Fibroblast of mammary gland (primary cell): ENCODE data around the gene HGFAC.

Source experiments
- DNase-seq: peaks from one replicate; pipeline ENCODE4 v3.0.0-alpha.2; 2010; ENCODE audit warnings: low read depth
- H3K4me3 ChIP-seq: 2 replicates; pipeline ENCODE4 v1.5.1; 2011; ENCODE audit warnings: low read depth, mild to moderate bottlenecking, low read length, moderate library complexity; ENCODE audit not compliant: control insufficient read depth
- TF ChIP-seq, protein P1 (sequence below): conservative IDR thresholded peaks from 2 replicates; pipeline ENCODE4 v1.5.1; 2011; ENCODE audit warnings: low read depth, low read length, inconsistent platforms; ENCODE audit not compliant: control insufficient read depth, insufficient read depth

The HGFAC gene

DNA sequence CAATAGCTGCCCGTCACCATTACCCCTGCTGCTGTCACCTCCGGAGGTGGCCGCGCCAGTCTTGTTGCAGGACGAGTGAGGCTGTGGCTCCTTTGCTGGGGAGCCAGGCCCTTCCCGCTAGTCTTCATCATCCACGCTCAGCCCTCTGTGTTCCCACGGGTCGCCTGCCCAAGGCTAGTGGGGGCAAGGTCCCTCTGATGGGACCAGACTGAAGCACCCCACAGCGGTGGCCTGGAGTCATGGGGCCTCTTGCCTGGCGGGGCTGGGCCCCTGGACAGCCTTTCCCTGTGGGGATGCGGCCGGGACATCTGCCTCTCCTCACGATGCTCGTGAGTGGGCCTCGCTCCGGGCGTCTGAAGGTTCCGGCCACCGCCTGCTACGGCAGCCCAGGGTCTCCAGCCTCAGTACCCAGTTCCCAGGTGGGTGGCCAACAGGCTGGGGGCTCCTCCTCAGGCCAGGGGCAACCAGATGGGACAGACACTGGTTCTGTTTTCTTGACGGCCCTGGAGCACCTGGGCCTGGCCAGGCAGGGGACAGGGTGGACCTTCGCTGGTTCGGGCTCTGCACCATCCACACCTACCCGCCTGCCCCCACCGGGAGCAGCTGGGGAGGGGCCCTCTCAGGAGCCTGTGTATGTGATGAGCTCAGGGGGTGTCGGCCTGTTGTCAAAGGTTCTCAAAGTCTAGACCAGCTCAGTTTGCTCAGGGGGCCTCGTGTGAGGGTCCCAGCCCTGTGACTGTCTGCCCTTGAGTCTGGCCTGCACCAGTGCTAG, 53.6 kb downstream of the HGFAC start:
- no peak overlapping the region for H3K4me3 ChIP-seq
- DNase-seq = no peak
- TF ChIP-seq, protein P1, sequence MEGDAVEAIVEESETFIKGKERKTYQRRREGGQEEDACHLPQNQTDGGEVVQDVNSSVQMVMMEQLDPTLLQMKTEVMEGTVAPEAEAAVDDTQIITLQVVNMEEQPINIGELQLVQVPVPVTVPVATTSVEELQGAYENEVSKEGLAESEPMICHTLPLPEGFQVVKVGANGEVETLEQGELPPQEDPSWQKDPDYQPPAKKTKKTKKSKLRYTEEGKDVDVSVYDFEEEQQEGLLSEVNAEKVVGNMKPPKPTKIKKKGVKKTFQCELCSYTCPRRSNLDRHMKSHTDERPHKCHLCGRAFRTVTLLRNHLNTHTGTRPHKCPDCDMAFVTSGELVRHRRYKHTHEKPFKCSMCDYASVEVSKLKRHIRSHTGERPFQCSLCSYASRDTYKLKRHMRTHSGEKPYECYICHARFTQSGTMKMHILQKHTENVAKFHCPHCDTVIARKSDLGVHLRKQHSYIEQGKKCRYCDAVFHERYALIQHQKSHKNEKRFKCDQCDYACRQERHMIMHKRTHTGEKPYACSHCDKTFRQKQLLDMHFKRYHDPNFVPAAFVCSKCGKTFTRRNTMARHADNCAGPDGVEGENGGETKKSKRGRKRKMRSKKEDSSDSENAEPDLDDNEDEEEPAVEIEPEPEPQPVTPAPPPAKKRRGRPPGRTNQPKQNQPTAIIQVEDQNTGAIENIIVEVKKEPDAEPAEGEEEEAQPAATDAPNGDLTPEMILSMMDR = no peak

DNA sequence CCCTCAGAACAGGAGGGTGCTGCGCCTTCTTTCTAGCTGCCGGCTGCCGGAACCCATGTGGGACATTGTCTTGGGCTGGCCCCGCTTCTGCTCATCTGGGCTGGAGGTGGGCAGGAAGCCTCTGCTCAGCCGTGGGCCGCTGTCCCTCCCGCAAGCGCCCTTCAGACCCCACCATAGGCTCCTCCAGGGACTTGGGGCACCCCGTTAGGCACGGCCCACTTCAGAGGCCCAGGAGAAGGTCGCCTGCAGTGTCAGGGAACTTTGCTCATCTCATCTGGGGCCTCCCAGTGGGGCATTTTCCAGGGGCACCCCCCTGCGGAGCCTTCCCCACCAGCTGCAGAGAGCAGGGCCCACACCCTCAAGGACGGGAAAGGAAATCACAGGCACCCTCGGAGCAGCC, 54.3 kb downstream of the HGFAC start:
- TF ChIP-seq, protein P1 = no peak

DNA sequence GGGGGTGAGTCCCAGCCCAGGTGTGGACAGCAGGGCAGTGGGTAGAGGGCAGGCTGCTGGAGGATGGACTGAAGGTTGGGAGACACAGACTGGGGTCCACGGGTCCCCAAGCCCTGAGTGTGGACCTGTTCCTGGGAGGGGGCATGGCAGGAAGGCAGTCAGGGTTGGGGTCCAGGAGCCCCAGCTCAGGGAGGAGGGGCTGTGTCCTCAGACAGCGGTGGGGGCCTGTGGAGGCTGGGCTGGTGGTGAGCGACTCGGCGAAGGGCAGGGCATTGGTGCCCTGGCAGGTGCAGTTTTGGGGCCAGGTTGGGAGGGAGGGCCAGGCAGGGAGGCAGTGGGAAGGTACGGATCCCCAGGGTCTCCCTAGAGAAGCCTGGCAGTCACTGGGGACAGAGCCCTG, 55.3 kb downstream of the HGFAC start:
- TF ChIP-seq, protein P1 = no peak

More for the DNA sequence above, 54.3 kb downstream of the HGFAC start:
- no peak for DNase-seq
- H3K4me3 ChIP-seq = no peak overlapping the region

DNA sequence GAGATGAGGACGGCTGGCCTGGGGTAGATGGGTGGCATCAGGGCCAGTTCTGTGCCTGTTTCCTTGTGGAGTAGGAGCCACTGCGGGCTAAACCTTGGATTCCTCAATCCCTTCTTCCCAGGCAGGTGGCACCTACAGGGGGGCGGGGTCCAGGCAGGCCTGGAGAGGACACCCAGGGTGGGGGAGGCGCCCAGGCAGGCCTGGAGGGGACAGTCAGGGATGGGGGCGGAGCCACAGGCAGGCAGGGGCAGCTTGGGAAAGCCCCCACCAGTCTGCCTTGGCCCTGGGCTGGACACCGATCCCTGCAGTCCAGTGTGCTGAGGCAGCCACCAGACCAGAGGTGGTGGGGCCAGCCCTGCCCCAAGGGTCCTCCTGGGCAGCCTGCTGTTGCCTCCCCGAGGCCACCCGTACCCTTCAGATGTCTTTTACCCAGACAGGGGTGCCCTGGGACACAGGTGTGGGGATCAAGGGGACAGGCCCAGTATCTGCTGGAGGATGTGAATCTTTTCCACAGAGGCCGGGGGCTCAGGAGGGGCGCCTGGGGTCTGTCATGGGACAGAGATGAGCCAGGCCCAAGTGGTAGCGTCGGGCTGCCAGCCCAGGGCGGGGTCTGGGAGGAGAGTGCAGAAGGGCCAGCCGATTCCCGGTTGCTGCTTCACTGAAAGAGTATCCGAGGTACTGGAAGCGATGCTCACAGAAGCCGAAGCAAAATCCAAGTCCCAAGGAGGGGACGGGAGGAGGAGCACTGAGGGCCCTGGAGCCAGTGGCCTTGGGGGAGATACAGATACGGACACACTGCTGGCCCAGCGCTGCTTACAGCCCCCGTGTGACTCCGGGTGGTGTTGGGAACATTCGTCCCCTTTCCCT, 56.0 kb downstream of the HGFAC start:
- no peak for DNase-seq
- H3K4me3 ChIP-seq = no peak overlapping the region
- TF ChIP-seq, protein P1 = no peak

More for the DNA sequence above, 55.3 kb downstream of the HGFAC start:
- DNase-seq = no peak
- no peak overlapping the region for H3K4me3 ChIP-seq

DNA sequence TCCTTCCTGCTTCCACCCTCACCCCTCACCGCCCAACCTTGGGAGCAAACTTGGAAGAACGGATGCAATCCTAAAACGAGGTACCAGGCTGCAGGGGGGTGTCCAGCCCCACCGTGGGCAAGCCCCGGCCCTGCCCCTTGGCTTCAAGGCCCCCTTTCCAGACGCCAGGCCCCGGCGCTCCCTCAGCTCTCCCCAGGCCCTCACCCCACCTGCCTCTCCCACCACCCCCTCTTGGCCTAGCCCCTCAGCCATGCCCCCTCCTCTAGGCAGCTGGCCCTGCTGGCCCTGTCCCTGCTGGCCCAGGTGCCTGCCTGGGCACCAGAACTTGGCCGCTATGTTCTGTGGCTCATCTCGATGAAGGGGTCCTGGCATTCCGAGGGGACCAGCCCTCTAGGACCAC, 56.6 kb downstream of the HGFAC start:
- TF ChIP-seq, protein P1 = no peak
- no peak overlapping the region for H3K4me3 ChIP-seq
- DNase-seq = no peak
